MV-4-11 (cell line): ENCODE results near the gene ISCA2.

ENCODE experiments used
- DNase-seq: peaks from one replicate; lab custom pipeline; 2025; lab: John Stamatoyannopoulos, UW

ISCA2 gene

DNA sequence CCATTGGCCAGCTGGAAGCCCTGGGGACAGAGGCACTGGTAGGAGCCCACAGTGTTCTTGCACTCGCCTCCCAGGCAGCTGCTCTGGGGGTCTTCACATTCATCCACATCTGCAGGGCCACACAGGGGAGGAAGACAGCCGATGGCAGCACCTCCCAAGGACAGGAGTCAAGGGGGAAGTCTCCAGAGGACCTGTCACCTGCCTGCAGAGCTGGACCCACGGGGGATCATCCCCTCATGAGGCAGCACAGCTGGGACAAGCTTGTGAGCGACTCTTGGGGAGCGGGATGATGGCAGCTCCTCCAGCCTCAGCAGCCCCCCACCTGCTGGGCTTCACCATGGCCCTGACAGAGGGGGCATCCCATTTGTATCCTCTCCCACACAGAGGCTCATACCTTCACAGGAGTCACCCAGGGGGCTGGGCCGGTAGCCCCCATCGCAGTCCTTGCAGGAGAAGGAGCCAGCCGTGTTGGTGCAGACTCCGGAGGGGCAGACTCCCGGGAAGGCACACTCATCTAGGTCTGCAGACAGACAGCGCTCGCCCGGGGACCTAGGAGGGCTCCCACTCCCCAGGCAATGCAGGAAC is 15.4 kb downstream of the ISCA2 start:
- no peak for DNase-seq

DNA sequence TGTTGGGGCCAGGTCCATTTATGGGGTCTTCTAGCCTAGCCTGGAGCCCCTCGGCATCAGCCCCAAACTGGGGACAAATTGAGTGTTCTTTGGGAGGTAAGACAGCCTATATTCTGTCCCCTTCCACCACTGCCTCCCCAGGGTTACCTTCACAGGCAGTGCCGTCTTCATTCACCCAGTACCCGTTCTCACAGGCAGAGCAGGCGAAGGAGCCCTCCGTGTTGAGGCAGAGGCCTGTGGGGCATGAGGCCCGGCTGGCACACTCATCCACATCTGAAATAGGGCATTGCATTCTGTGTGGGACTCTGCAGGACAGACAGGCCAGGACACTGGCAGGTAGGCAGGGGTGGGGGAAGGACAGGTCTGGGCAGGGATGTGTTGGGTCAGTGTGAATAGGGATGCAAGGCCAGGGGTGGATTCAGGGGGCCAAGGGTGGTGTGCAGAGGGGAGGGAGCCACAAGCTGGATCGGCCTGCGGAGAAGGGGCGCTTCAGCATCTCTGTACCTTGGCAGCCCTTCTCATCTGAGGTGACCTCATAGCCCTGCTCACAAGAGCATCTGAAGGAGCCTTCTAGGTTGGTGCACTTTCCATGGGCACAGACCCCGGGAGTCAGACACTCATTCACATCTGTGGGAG is 16.1 kb downstream of the ISCA2 start:
- DNase-seq, result no peak

DNA sequence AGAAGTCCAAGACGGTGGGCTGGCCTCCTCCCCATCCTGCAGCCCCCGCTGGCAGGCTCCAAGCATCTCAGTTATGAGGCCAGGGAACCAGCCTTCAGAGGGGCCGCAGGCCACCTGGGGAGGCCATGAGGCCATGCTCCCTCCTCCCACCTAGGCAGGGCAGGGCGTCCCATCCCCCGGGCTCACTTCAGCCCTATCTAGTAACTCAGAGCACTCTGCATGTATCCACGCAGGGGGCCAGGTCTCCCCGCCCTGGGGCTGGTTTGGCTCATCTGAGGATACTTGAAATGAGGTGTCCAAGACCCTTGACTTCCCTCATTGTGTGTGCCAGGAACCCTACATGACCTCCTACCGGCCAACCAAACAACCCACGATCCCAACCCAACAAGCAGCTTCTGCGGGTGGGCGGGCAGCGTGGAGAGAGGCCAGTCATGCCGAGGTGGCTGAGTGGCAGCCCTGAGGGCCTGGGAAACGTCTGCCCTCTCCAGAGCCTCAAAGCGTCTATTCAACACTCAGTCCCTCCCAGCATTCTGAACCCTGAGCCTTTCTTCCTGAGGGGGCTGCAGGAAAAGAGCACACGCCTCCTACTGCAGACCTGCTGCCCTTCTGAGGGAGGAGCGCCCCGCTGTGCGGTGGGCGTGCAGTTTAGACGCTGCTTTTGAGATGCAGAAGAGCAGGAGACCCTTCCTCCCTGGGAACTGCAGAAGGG is 16.8 kb downstream of the ISCA2 start:
- DNase-seq, result no peak

DNA sequence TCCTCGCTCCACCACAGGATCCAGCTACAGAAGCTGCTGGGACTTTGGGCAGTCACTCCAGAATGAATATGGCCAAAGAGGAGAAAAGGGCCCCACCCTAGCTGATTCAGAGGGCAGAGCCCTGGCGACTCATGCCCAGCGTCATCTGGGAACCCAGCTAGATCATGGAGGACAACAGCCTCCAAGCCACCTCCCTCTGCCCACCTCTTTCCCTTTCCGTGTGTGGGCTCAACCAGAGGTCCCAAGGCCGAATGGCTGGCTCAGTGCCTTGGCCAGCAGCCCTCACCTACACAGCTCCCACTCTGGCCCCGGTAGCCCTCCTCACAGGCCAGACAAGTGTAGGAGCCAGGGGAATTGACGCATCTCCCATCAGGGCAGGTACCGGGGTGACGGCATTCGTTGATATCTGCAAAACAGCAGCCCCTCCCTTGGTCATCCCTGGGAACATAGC is 17.4 kb downstream of the ISCA2 start:
- DNase-seq, result no peak

DNA sequence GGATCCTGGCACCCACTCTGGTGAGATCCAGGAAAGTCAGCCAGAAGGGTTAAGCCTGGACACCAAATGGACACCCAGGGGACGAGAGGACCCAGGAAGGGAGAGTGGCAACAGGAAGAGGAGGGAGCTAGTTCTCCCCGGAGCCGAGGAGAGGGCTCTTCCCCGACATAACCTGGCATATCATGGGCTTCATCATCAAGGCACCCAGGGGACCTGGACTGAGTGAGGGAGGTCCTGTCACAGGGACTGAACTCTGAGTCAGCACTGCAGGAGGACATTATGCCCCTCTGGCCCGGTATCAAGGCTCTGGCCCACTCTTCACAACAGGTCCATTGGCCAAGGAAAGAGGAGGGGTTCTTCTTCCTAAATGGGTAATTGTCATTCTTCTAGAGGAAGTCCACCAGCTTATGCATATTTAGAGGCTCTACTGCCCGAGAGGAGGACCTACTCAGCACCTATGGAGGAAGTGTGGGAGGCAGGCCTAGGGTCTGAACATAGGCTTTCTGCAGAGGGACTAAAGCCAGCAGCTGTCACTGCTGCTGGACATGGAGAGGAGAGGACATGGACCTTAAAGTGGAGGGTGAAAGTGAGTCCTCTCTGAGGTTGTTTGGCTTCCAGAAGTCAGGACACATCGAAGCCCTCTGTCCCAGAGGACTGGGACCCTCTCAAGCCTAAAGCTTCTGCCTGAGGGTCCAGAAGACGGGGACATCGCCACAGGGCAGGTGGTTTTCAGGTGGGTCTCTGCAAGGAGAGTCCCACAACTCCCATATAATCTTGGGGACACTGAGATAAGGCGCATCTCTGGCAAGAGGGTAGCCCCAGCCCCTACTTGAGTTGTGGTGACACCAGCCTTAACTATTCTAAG is 18.6 kb downstream of the ISCA2 start:
- DNase-seq, result no peak

DNA sequence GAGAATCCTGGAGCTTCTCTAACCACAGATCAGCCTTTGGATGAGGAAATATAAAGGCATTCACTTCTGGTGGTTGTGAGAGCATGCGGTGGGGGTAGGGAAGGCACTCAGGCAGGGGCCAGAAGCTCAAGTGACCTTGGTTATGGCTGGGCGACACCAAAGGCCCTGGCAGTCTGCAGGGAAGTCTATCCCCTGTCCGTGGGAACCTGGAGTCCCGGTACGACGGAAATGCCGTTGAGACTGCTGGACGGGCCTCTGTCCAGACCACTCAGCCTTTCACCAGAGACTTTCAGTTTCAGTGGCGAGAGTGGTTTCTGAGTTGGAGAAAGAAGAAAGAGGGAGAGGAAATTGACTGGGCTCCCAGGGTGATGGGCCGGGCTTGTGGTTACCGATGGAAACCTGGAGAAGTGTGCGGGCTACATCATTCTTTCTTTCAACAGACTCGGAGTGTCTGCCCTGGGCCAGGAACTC is 20.9 kb downstream of the ISCA2 start:
- peak; percentile 84 for DNase-seq

DNA sequence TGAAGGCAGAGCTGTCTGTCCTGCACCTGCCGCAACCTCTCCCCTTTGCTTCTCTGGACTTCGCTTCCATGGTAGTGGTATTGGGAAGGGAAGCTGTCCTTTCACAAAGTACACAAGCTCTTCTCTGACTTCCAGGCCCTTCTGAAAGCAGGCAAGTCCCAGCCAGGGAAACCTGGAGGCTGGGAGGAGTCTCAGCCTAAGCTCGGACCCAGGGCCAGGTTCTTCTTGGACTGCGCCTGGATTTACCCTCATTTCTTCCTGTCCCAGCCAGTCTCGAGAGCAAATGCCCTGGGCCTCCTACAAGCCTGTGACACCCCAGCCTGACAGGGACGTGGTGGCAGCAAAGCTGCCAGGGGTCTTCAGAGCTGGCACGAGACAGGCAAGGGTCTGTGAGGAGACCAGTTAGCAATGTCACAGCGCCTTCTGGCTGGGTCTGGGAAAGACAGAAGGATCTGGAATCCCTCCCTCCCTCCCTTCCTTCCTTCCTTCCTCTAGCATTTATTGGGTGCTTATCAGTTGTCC is 22.4 kb downstream of the ISCA2 start:
- no peak for DNase-seq

DNA sequence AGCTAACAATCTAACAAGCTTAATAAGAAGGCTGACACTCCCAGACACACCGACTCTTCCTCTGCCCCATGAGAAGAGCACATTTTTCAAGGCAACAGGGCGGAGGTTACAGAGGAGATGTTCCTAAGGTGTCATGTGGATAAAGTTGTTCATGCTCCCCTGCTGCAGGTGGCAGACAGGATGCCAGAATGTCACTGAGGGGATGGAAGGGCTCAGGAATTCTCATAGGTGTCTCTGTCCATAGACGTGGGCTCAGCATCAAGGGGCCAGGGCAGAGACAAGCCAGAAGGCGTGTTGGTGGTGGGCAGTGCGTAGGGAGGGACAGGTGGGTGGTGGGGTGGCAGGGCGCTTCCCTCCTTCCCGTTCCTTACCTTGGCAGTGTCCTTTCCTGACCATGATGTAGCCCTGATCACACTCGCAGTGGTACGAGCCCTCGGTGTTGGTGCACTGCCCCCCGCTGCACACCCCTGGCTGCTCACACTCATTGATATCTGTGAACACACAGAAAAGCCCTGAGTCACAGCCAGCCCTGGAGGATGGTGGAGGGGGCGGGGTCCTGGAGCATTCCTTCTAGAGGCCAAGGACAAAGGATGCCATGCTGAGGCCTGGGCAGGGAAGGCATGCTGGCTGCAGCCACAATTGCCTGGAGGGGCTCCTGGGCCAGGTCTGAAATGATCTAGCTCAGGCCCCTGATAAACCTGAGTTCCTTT is 23.0 kb downstream of the ISCA2 start:
- no peak for DNase-seq

DNA sequence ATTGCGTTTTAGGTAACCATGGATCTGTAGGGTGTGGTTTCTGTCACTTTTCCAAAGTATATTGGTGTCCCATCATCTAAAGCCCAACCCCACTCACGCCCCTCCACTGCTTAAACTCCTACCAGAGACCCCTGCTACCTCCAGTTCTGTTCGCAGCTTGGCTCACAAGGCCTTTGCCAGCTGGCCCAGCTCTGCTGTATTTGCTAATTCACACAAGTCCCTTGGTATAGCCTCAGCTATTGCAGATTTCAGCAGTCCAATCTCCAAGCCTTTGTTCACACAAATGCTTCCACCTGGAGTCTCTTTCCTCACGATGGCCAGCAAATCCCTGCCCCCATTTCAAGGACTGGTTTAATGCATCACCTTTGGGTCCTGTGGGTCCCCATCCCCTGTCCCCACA is 24.2 kb downstream of the ISCA2 start:
- no peak for DNase-seq

DNA sequence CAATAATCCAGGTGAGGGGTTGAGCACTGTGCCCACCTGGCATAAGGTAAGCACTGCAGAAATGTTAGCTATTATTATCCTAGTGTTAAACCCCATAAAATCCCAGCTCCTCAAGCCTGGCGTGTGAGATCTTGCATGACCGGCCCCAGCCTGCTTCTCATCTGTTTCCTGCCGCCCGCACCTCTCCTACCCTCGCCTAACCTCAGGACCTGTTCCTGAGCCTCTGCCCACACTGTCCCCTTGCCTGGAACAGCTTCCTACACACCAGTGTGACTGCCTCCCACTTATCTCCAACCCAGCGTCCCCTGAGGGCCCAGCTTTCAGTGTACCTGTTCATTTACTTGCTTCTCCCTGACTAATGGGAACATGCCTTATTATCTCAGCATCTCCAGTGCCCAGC is 24.7 kb downstream of the ISCA2 start:
- DNase-seq, result no peak

DNA sequence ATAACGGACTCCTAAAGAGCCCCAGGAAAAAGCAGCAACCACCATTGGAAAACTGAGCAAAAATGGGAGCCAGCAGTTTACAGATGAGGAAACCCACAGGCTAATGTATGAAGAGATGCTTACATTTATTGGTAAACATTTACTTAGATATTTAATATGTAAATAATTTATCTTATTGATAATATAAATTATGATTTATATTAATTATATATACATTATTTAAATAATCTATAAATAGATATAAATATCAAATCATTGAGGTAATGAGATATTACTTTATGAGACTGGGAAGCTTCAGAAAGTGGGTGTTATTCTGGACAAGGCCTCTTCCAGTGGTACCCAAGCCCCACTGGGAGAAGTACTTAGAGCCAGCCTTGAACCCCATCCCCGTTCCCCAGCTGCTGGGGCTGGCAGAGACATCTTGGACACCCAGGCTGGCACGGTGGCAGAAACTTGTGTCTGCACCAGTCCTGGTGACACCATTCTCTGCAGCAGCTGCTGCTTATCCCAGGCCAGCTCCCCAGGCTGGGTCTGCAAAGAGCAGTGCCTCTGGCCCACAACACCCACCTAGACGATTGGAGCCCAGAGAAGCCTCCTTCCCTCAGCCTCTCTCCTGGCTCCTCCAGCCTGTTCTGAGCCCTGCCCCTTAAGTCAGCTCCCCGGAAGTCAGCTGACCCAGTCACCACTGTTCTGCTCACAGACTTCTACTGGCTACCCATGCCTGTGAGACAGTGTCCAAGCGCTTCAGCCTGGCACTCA is 25.9 kb downstream of the ISCA2 start:
- DNase-seq, result no peak

DNA sequence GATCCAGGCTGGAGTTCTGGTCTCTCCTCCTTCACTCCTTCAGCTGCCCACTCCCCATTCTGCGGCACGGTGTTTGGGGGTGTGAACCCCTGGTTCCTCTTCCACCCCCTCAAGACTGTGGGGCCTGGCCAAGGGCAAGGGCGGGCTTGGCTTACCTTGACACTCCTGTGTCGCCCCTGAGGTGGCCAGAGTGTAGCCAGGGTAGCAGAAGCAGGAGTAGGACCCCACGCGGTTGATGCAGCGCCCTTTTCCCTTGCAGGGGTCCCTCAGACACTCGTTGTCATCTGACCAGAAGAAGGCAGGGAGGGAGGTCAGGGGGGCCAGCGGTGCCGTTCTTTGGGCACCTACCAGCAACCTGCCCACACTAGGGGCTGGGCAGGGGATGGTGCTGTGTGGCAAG is 28.2 kb downstream of the ISCA2 start:
- DNase-seq, result no peak

DNA sequence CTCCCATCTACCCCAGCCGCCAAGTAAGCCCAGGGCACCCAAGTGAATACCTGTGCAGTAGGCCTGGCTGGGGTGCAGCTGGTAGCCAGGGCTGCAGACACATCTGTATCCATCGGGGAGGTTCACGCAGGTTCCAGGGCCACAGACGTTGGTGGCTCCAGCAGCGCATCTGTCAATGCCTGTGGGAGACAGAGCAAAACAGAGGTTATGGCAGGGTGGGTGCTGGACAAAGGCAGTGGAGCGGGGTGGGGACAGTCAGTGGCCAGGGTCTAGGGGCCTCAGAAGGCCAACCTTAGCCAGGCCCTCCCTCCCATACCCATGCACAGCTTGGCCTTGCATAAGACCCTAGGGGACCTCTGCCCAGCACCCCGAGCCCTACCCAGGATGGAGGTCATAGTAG is 29.2 kb downstream of the ISCA2 start:
- DNase-seq, result no peak

DNA sequence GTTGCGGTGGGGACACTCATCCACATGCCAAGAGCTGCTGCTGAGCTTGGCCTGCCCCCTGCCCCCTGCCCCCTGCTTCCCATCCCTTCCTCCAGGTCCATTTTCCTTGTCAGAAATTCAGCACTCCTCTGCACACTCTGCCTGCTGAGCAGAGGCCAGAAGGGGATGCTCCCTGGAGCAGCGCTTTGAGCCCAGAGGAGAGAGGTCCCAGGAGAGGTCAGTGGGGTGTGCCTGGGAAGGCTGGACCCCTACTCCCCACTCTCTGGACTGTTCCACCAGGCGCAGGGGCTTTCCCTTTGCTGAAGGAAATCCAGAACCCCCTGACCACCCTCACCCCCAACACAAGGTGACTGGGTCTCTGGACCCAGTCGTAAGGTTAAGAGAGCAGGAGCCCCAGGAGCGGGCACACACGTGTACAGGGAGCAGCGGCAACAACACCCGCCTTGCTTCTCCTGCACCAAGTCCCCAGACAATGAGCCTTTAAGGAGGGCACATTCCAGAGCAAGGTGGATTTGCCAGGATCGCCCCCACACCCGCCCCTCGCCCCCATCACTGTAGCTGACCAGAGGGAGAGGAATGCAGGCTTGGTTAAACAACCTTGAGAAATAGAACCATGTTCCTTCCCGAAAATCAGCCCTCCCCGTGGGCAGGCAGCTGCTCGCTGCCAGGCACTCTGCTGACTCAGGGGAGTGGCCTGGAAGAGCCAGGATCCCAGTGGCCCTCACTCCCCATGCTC is 30.7 kb downstream of the ISCA2 start:
- DNase-seq, result no peak

DNA sequence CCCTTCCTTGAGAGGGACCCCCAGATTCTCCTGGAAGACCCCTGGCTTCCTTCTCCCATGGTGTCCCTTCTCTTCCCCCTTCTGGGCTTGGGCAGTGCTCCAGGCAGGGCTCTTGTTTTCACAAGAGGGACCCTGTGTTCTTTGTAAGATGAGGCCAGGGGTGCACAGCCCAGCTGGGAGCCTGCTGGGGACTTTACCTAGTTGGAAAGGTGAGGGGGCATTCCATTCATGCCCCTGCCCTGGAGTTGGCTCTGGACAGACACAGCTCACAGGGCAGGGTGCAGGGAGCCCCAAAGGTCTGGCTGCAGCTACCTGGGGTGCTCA is 31.2 kb downstream of the ISCA2 start:
- DNase-seq, result no peak

DNA sequence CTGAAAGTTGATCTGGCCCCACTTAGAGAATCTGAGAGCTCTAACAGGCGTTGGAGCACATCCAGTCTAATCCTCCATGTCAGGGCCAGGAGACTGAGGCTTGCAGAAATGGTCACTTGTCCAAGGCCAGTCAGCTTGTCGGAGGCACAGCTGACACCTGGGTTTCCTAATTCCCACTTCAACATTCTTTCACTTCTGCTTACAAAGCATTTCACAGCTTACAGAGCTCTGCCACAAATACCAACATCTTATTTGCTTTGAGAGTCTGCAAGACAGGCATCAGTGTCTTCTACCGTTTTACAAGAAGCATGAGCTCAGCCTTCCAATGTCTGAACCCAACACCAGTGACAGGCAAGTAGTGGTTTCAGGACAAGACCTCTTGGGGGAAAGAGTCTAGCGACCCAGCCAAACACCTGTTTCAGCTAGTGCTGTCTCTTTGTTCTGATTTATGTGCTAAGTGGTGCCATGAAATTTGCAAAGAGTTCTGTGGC is 31.8 kb downstream of the ISCA2 start:
- DNase-seq, result peak; percentile 69

DNA sequence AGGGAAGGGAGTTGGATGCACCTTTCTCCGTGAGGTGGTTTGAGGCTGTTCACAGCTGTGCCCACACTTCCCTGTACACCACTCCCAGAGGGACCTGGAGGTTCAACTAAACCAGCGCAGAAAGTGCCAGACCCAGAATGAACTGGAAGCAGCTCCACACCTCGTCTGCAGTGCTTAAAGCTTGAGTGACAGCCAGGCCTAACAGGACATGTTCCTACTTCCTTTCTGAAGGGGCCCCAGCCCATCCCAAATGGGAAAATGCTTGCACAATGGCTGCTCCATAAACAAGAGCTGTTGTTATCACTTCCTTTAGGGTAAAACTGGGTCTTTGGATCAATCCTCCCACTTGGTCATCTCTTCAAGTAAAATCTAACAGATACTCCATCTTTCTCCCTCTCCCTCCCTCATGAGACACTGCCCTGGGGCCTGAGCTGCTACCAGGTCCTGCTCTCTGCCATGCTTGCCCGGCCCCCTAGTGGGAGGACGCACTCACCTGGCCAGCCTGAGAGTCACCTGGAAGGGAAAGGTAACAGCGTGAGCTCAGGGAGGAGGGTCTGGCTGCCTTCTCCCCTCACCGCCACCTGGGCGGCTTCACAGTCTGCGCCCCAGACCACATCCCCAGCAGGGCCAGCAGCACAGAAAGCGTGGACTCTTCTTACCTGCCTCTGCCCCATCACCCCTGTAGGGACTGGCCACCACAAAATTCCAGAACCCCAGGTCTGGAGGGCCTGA is 33.5 kb downstream of the ISCA2 start:
- peak; percentile 3 for DNase-seq

DNA sequence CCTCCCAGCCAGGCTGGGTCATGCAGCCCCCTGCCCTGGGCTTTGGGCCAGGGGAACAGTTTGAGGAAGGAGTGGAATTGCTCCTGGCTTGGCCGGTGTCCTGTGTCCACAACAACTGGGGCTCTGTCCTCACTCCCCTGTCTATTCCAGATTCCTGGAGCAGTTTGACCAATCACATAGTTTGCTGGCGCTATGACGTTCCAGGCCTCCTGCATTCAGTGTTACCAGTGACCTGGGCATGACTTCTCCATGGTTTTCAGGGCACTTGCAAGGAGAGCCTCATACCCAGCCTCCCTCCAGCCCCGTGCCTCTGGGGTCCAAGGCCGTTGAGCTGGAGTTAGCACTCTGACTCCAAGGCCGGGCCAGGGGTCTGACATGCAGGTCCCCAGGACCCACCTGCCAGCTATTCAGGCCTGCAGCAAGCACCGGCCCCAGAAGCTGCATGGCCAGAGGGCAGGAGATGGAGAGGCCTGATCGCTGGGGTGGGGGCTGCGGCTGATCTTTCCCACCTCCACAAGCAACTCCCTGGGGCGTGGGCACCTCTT is 34.2 kb downstream of the ISCA2 start:
- DNase-seq, result no peak

DNA sequence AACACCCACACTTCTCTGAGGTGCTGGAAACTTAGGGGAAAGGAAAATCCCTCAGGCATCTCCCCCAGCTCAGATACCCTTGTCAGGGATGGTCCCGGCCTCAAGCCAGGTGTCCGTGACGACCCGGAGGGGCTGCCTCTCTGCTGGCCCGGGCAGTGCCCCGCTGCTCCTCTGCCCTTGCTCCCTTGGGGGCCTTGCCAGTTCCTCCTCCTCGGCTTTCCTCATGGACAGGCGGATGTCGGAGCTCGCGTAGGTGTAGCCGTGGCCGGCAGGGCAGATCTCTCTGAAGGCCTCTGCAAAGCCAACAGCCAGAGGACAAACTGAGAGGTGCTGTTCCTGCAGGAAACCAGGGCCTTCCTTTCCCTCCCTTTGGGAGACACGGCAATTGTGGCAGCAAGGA is 34.8 kb downstream of the ISCA2 start:
- no peak for DNase-seq
